K562 (cell line): ENCODE results near the gene SLC9A7. TPM values are rescaled to one million over a fixed set of nuclear protein-coding genes. Genes with fewer than 3 reads are reported as not detected.

ENCODE experiments used
- ATAC-seq: fragments of 200-7000 bp; cut with Tn5 transposase; 3 replicates; pipeline ENCODE4 v1.9.1; 2020; ENCODE audit warnings: moderate library complexity
- BruUV-seq: library from RNA; stranded (reverse); fragments of 400-500 nt; replicated peaks from 2 replicates; lab custom pipeline; 2021; lab: Mats Ljungman, UMichigan
- CTCF ChIA-PET: fragments of 300-600 bp; formaldehyde crosslinking; extraction: SDS; loops from one replicate; lab custom pipeline; 2021; ENCODE audit warnings: low intra/inter-chr PET ratio; lab: Yijun Ruan, JAX
- POLR2A ChIA-PET: fragments of 300-600, 350-650 bp; sonication (Branson Sonifier 250); formaldehyde crosslinking; extraction: SDS; loops from one replicate; lab custom pipeline; 2021; ENCODE audit warnings: antibody characterized with exemption, inconsistent platforms; lab: Yijun Ruan, JAX
- DNase-seq, 4 experiments: peaks; one replicate each; pipeline versions ENCODE4 v3.0.0 to v3.0.0-alpha.2; 2011 to 2018; ENCODE audit warnings: low spot score in 3 of 4, mixed read lengths in 3 of 4; ENCODE audit errors: extremely low read depth in 1 of 4
- FAIRE-seq: peaks from 2 replicates; lab custom pipeline; 2011; peaks lifted over from hg19 to GRCh38; lab: Jason Lieb, UNC
- H2AFZ ChIP-seq: 2 replicates; pipeline ENCODE4 v1.6.0; 2011; ENCODE audit warnings: low read depth, low read length, control low read depth, inconsistent platforms
- H3K27ac ChIP-seq: fragments of 200-600 bp; 3 replicates; pipeline ENCODE4 v1.8.0; 2011; ENCODE audit warnings: low read depth, mild to moderate bottlenecking, control low read depth, inconsistent platforms, low read length, moderate library complexity, mixed read lengths; ENCODE audit errors: extremely low read depth
- H3K27me3 ChIP-seq, 2 experiments: fragments of 300-600 bp in 1 of 2; 2 replicates in 1 of 2; 3 replicates in 1 of 2; pipeline versions ENCODE4 v1.6.0 to v1.8.0; 2011; ENCODE audit warnings: inconsistent platforms in 2 of 2, low read length in 2 of 2, mild to moderate bottlenecking in 1 of 2, mixed read lengths in 1 of 2, moderate library complexity in 1 of 2; ENCODE audit not compliant: control insufficient read depth in 2 of 2, insufficient read depth in 2 of 2
- H3K36me3 ChIP-seq: fragments of 300-600 bp; 3 replicates; pipeline ENCODE4 v1.8.0; 2011; ENCODE audit warnings: mild to moderate bottlenecking, low read length, inconsistent platforms; ENCODE audit not compliant: control insufficient read depth, insufficient read depth
- H3K4me1 ChIP-seq, 2 experiments: fragments of 200-600 bp in 1 of 2; replicated peaks in 1 of 2; 2 replicates in 1 of 2; 3 replicates in 1 of 2; pipeline versions ENCODE4 v1.5.1 to v1.8.0; 2011; ENCODE audit warnings: inconsistent platforms in 2 of 2, low read length in 2 of 2, mild to moderate bottlenecking in 1 of 2, mixed read lengths in 1 of 2, moderate library complexity in 1 of 2; ENCODE audit not compliant: control insufficient read depth in 2 of 2, insufficient read depth in 2 of 2
- H3K4me2 ChIP-seq: 2 replicates; pipeline ENCODE4 v1.6.1; 2011; ENCODE audit warnings: low read length, control low read depth, inconsistent platforms, mixed read lengths; ENCODE audit not compliant: insufficient read depth
- H3K4me3 ChIP-seq: fragments of 200-600 bp; sonication (generic), shearing (Covaris generic); 2 replicates; pipeline ENCODE4 v1.5.1; 2016; ENCODE audit warnings: control low read depth, inconsistent platforms
- H3K79me2 ChIP-seq: fragments of 200-600 bp; 3 replicates; pipeline ENCODE4 v1.8.0; 2011; ENCODE audit warnings: low read length, inconsistent platforms; ENCODE audit not compliant: control insufficient read depth, insufficient read depth
- H3K9ac ChIP-seq, 2 experiments: 2 replicates each; pipeline versions ENCODE4 v1.6.0 to v1.6.1; 2011; ENCODE audit warnings: low read depth in 2 of 2, low read length in 2 of 2, control low read depth in 1 of 2, inconsistent platforms in 1 of 2, mild to moderate bottlenecking in 1 of 2, mixed read lengths in 1 of 2; ENCODE audit not compliant: insufficient read depth in 1 of 2
- H3K9me1 ChIP-seq: one replicate; pipeline ENCODE4 v1.6.0; 2011; ENCODE audit warnings: inconsistent platforms, mild to moderate bottlenecking, low read length, moderate library complexity; ENCODE audit not compliant: control insufficient read depth, insufficient read depth
- H3K9me3 ChIP-seq: replicated peaks from 2 replicates; pipeline ENCODE4 v1.5.1; 2011; ENCODE audit warnings: low read depth, low read length, inconsistent platforms; ENCODE audit not compliant: control insufficient read depth, insufficient read depth
- H4K20me1 ChIP-seq: replicated peaks from 2 replicates; pipeline ENCODE4 v1.6.1; 2011; ENCODE audit warnings: low read length, inconsistent platforms, mixed read lengths; ENCODE audit not compliant: control insufficient read depth, insufficient read depth
- CHD4 ChIP-seq: fragments of 200-600 bp; sonication (generic); IDR thresholded peaks from 3 replicates; pipeline ENCODE4 v1.6.1; 2012; ENCODE audit warnings: low read depth, mild to moderate bottlenecking, mixed read lengths, low read length, inconsistent platforms; ENCODE audit not compliant: insufficient read depth, insufficient replicate concordance, poor library complexity, severe bottlenecking
- ETV6 ChIP-seq, 3 experiments: fragments of 150-350 bp in 1 of 3; sonication (generic) in 1 of 3; formaldehyde crosslinking in 1 of 3; IDR thresholded peaks; 2 replicates each; pipeline versions ENCODE4 v1.6.1 to v1.8.0; 2014 to 2022; ENCODE audit warnings: borderline replicate concordance in 2 of 3, low read depth in 2 of 3, antibody characterized with exemption in 1 of 3, low read length in 1 of 3, mild to moderate bottlenecking in 1 of 3, missing genetic modification reagents in 1 of 3
- HNRNPUL1 ChIP-seq: fragments of 200-400 bp; formaldehyde crosslinking; IDR thresholded peaks from 2 replicates; pipeline ENCODE4 v1.6.1; 2017; ENCODE audit warnings: low read length
- MBD2 ChIP-seq: sonication (generic); IDR thresholded peaks from 2 replicates; pipeline ENCODE4 v1.6.1; 2016; ENCODE audit warnings: low read depth, borderline replicate concordance
- NFRKB ChIP-seq: fragments of 450-650 bp; IDR thresholded peaks from 2 replicates; pipeline ENCODE4 v1.6.1; 2016; ENCODE audit warnings: low read depth
- SRSF7 ChIP-seq: fragments of 200-400 bp; formaldehyde crosslinking; optimal IDR thresholded peaks from 2 replicates; pipeline ENCODE3; 2017; ENCODE audit warnings: mild to moderate bottlenecking, low read depth, low read length
- SUPT5H ChIP-seq: fragments of 450-650 bp; IDR thresholded peaks from 2 replicates; pipeline ENCODE4 v1.6.1; 2016
- TAF1 ChIP-seq: IDR thresholded peaks from 2 replicates; pipeline ENCODE4 v1.6.1; 2011; ENCODE audit warnings: mild to moderate bottlenecking, low read length, moderate library complexity; ENCODE audit not compliant: insufficient read depth, control insufficient read depth, severe bottlenecking; ENCODE audit errors: extremely low read depth
- ZNF766 ChIP-seq: fragments of 200-800 bp; sonication (Bioruptor generic); conservative IDR thresholded peaks from 2 replicates; pipeline ENCODE4 v1.6.1; 2016; ENCODE audit warnings: missing genetic modification characterization, missing compliant biosample characterization
- ZNF780A ChIP-seq: fragments of 250-450 bp; sonication (Bioruptor Pico); IDR thresholded peaks from 2 replicates; pipeline ENCODE4 v1.5.0; 2021; ENCODE audit warnings: mild to moderate bottlenecking
- WGBS: fragments of 100-300 bp; shearing (Covaris generic); methylation state at CpG from one replicate; pipeline ENCODE4 v1.1.6; 2016; ENCODE audit warnings: low coverage, mixed read lengths; ENCODE audit not compliant: insufficient coverage; ENCODE audit errors: missing lambda C conversion rate; 5-methylcytosine and 5-hydroxymethylcytosine counted together
- in situ Hi-C: fragments of 300-500 bp; cut with MboI; formaldehyde crosslinking; loops from 4 replicates; pipeline ENCODE4 v1.15.0; 2018; ENCODE audit warnings: inconsistent platforms, mixed read lengths
- intact Hi-C: fragments of 100-400 bp; cut with micrococcal nuclease; formaldehyde crosslinking; loops from 2 replicates; pipeline ENCODE4 v1.14.2; 2022
- polyA plus RNA-seq, 8 experiments: library from polyadenylated mRNA; depleted of rRNA in 4 of 8; stranded (reverse) in 5 of 8; unstranded in 3 of 8; fragments of >200 nt; fragmentation: Nextera tagmentation in 2 of 8; fragmentation: Illumina TruSeq in 1 of 8; extraction: Ambion mirVana in 2 of 8; extraction: Trizol in 1 of 8; gene quantifications; 2 replicates each; pipeline versions ENCODE4 v1.2.1 to v1.2.3, GENCODE V29; 2011 to 2014; ENCODE audit warnings: inconsistent platforms in 1 of 8, missing spikeins in 1 of 8
- total RNA-seq, 7 experiments: library from RNA; depleted of rRNA in 6 of 7; stranded (reverse); fragments of >200 nt in 6 of 7; fragmentation: Illumina TruSeq in 2 of 7; extraction: Trizol in 2 of 7; gene quantifications; 2 replicates each; pipeline versions ENCODE4 v1.2.1 to v1.2.3, GENCODE V29; 2011 to 2021; ENCODE audit warnings: low replicate concordance in 1 of 7
- TF ChIP-seq, protein P1 (sequence below): fragments of 250-450 bp; sonication (Bioruptor Pico); IDR thresholded peaks from 2 replicates; pipeline ENCODE4 v1.9.0; 2021; ENCODE audit warnings: mild to moderate bottlenecking, inconsistent platforms
- TF ChIP-seq, protein P2 (sequence below): sonication (generic); formaldehyde crosslinking; IDR thresholded peaks from 2 replicates; pipeline ENCODE4 v1.8.1; 2023; ENCODE audit warnings: mild to moderate bottlenecking, missing genetic modification reagents, moderate library complexity
- TF ChIP-seq, protein P3 (sequence below): IDR thresholded peaks from 3 replicates; pipeline ENCODE4 v1.6.1; 2011; ENCODE audit warnings: borderline replicate concordance, mild to moderate bottlenecking; ENCODE audit not compliant: insufficient read length, insufficient read depth

Gene SLC9A7
- total and polyA plus RNA-seq, 9 of the 15 experiments (the other 6 are each of a cell fraction or from before 2014, with no cell fraction given) = 0.04 to 0.13 (median 0.09) TPM; not detected in 5

DNA sequence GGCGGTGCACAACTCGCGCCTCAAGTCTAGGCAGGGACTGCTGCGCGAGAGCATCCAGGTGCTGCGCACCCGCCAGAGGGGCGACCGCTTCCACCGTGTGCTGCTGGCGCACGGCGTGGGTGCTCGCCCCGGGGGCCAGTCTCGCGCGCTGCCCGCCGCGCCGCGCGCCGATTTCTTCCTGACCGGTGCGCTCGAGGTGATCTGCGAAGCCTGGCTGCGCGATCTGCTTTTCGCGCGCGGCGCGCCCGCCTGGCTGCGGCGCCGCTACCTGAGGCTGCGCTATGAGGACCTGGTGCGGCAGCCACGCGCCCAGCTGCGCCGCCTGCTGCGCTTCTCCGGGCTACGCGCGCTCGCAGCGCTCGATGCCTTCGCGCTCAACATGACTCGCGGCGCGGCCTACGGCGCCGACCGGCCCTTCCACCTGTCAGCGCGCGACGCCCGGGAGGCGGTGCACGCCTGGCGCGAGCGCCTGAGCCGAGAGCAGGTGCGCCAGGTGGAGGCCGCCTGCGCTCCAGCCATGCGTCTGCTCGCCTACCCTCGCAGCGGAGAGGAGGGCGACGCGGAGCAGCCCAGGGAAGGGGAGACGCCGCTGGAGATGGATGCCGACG lies 184.0 kb downstream of the SLC9A7 start (continued):
- no peak for TF ChIP-seq ETV6 (IDR thresholded peaks at IDR 0.05; ENCODE audit: borderline replicate concordance in 1 of 2, low read depth in 2 of 2, low read length in 1 of 2)
- TF ChIP-seq ETV6 (CRISPR knock-in tag; IDR thresholded peaks at IDR 0.05; ENCODE audit: borderline replicate concordance) = no peak

DNA sequence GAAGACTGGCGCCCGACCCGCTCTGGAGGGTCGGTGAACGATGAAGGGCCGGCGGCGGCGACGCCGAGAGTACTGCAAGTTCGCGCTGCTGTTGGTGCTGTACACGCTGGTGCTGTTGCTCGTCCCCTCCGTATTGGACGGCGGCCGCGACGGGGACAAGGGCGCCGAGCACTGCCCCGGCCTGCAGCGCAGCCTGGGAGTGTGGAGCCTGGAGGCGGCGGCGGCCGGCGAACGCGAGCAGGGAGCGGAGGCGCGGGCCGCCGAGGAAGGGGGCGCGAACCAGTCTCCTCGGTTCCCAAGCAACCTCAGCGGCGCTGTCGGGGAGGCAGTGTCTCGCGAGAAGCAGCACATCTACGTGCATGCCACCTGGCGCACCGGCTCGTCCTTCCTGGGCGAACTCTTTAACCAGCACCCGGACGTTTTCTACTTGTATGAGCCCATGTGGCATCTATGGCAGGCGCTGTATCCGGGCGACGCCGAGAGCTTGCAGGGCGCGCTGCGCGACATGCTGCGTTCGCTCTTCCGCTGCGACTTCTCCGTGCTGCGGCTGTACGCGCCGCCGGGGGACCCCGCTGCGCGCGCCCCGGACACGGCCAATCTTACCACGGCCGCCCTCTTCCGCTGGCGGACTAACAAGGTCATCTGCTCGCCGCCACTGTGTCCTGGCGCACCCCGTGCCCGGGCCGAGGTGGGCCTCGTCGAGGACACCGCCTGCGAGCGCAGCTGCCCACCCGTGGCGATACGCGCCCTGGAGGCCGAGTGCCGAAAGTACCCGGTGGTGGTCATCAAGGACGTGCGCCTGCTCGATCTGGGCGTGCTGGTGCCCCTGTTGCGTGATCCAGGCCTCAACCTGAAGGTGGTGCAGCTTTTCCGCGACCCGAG lies 184.8 kb downstream of the SLC9A7 start:
- Histone ChIP-seq H3K27ac (no peak overlapping the region), H3K79me2 (no peaks in the 10 kb centered on the region), H3K4me2 (no peak overlapping the region), H4K20me1 (no peaks in the 10 kb centered on the region), H3K9me3 (no peaks in the 10 kb centered on the region), H3K27me3 (no peaks in the 10 kb centered on the region), H3K9me1 (no peaks in the 10 kb centered on the region), H3K9ac (no peak overlapping the region), H2AFZ (no peak overlapping the region), H3K36me3 (no peaks in the 10 kb centered on the region), H3K4me1 (no peaks in the 10 kb centered on the region; a peak in 1 of 5 replicates), H3K4me3 (no peak overlapping the region)
- WGBS = 78% methylated on average over 9 of the region's 107 CpGs
- intact Hi-C loops = no loop called here
- BruUV-seq = no TSS peak
- in situ Hi-C loops = no loop called here
- no peak for FAIRE-seq
- ChIA-PET CTCF (no interaction called here), POLR2A (no interaction called here)
- no peak for DNase-seq
- no peak for ATAC-seq
- TF ChIP-seq, protein P1, sequence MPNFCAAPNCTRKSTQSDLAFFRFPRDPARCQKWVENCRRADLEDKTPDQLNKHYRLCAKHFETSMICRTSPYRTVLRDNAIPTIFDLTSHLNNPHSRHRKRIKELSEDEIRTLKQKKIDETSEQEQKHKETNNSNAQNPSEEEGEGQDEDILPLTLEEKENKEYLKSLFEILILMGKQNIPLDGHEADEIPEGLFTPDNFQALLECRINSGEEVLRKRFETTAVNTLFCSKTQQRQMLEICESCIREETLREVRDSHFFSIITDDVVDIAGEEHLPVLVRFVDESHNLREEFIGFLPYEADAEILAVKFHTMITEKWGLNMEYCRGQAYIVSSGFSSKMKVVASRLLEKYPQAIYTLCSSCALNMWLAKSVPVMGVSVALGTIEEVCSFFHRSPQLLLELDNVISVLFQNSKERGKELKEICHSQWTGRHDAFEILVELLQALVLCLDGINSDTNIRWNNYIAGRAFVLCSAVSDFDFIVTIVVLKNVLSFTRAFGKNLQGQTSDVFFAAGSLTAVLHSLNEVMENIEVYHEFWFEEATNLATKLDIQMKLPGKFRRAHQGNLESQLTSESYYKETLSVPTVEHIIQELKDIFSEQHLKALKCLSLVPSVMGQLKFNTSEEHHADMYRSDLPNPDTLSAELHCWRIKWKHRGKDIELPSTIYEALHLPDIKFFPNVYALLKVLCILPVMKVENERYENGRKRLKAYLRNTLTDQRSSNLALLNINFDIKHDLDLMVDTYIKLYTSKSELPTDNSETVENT (CRISPR knock-in tag) = no peak
- TF ChIP-seq ZNF766 (CRISPR knock-in tag) (no peak), MBD2 (no peak), ZNF780A (no peak), HNRNPUL1 (no peak), SRSF7 (no peak), SUPT5H (no peak), CHD4 (no peak), NFRKB (no peak), TAF1 (no peak)
- TF ChIP-seq, protein P2, sequence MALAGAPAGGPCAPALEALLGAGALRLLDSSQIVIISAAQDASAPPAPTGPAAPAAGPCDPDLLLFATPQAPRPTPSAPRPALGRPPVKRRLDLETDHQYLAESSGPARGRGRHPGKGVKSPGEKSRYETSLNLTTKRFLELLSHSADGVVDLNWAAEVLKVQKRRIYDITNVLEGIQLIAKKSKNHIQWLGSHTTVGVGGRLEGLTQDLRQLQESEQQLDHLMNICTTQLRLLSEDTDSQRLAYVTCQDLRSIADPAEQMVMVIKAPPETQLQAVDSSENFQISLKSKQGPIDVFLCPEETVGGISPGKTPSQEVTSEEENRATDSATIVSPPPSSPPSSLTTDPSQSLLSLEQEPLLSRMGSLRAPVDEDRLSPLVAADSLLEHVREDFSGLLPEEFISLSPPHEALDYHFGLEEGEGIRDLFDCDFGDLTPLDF (CRISPR knock-in tag) = no peak
- TF ChIP-seq, protein P3, sequence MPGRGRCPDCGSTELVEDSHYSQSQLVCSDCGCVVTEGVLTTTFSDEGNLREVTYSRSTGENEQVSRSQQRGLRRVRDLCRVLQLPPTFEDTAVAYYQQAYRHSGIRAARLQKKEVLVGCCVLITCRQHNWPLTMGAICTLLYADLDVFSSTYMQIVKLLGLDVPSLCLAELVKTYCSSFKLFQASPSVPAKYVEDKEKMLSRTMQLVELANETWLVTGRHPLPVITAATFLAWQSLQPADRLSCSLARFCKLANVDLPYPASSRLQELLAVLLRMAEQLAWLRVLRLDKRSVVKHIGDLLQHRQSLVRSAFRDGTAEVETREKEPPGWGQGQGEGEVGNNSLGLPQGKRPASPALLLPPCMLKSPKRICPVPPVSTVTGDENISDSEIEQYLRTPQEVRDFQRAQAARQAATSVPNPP = no peak
